HG03280 (cell line): ENCODE data around the gene ZFP36L1.

ENCODE experiments used
- ATAC-seq: cut with Tn5 transposase; IDR thresholded peaks from one replicate; pipeline ENCODE4 v1.9.1; 2021; ENCODE audit warnings: mild to moderate bottlenecking, moderate library complexity; ENCODE audit not compliant: unreplicated experiment

ZFP36L1 gene

GRCh38 chr14:68792979-68793733, at the start of gene ZFP36L1:
TSS of gene ZFP36L1 (minus strand) at chr14:68793067. CDS start at chr14:68792938, 129 bp downstream.
- peak; percentile 37 for ATAC-seq

GRCh38 chr14:68842298-68842697, 49.4 kb upstream of the ZFP36L1 start:
- ATAC-seq, result no peak

- ATAC-seq, result no peak
Measured at GRCh38 chr14:68841016-68841809, 48.3 kb upstream of the ZFP36L1 start.

GRCh38 chr14:68840454-68840853, 47.6 kb upstream of the ZFP36L1 start:
- ATAC-seq, result no peak

- no peak for ATAC-seq
Measured at GRCh38 chr14:68836082-68836481, 43.2 kb upstream of the ZFP36L1 start.

- no peak for ATAC-seq
Measured at GRCh38 chr14:68834816-68835215, 41.9 kb upstream of the ZFP36L1 start.

- ATAC-seq, result no peak
Measured at GRCh38 chr14:68828698-68829097, 35.8 kb upstream of the ZFP36L1 start.

- ATAC-seq, result no peak
Measured at GRCh38 chr14:68825729-68826128, 32.9 kb upstream of the ZFP36L1 start.

GRCh38 chr14:68824517-68825347, 31.9 kb upstream of the ZFP36L1 start:
- no peak for ATAC-seq

GRCh38 chr14:68824207-68824516, 31.3 kb upstream of the ZFP36L1 start:
- ATAC-seq, result no peak

- ATAC-seq, result no peak
Measured at GRCh38 chr14:68823434-68824206, 30.8 kb upstream of the ZFP36L1 start.

GRCh38 chr14:68822926-68823325, 30.1 kb upstream of the ZFP36L1 start:
- no peak for ATAC-seq

GRCh38 chr14:68822132-68822651, 29.3 kb upstream of the ZFP36L1 start:
- ATAC-seq, result peak; percentile 82

- no peak for ATAC-seq
Measured at GRCh38 chr14:68820999-68821683, 28.3 kb upstream of the ZFP36L1 start.

- ATAC-seq, result no peak
Measured at GRCh38 chr14:68820536-68820935, 27.7 kb upstream of the ZFP36L1 start.

GRCh38 chr14:68820119-68820518, 27.3 kb upstream of the ZFP36L1 start:
- ATAC-seq, result no peak

GRCh38 chr14:68819260-68819691, 26.4 kb upstream of the ZFP36L1 start:
- no peak for ATAC-seq

- ATAC-seq, result no peak
Measured at GRCh38 chr14:68817506-68818212, 24.8 kb upstream of the ZFP36L1 start.

GRCh38 chr14:68816943-68817430, 24.1 kb upstream of the ZFP36L1 start:
- no peak for ATAC-seq
